Neuronal stem cell (in vitro differentiated cells): ENCODE results near the gene JAKMIP2.

ENCODE experiments used
- DNase-seq: peaks from one replicate; pipeline ENCODE4 v3.0.0-alpha.2; 2013; ENCODE audit warnings: low spot score
- H2AFZ ChIP-seq: one replicate; pipeline ENCODE4 v1.6.1; 2013; ENCODE audit warnings: mild to moderate bottlenecking, low read length, inconsistent platforms
- H2AK5ac ChIP-seq: 2 replicates; pipeline ENCODE4 v1.6.1; 2013; ENCODE audit warnings: low read depth, mild to moderate bottlenecking, inconsistent platforms, low read length, moderate library complexity, mixed read lengths
- H2BK120ac ChIP-seq: 2 replicates; pipeline ENCODE4 v1.6.1; 2013; ENCODE audit warnings: low read depth, mild to moderate bottlenecking, inconsistent platforms, low read length, moderate library complexity, mixed read lengths
- H2BK12ac ChIP-seq: one replicate; pipeline ENCODE4 v1.6.1; 2013; ENCODE audit warnings: low read length, inconsistent platforms
- H2BK15ac ChIP-seq: 2 replicates; pipeline ENCODE4 v1.6.1; 2013; ENCODE audit warnings: mild to moderate bottlenecking, low read length, inconsistent platforms, mixed read lengths
- H2BK5ac ChIP-seq: one replicate; pipeline ENCODE4 v1.6.1; 2013; ENCODE audit warnings: inconsistent platforms, mild to moderate bottlenecking, low read length, moderate library complexity
- H3K14ac ChIP-seq: one replicate; pipeline ENCODE4 v1.6.1; 2013; ENCODE audit warnings: low read length, inconsistent platforms
- H3K18ac ChIP-seq: 2 replicates; pipeline ENCODE4 v1.6.1; 2013; ENCODE audit warnings: low read length, inconsistent platforms
- H3K23ac ChIP-seq: 2 replicates; pipeline ENCODE4 v1.6.1; 2013; ENCODE audit warnings: low read depth, mild to moderate bottlenecking, mixed read lengths, low read length, inconsistent platforms; ENCODE audit not compliant: poor library complexity
- H3K27ac ChIP-seq: replicated peaks from 3 replicates; pipeline ENCODE4 v1.5.1; 2013; ENCODE audit warnings: low read length, inconsistent platforms
- H3K27me3 ChIP-seq, 3 experiments: 2 replicates each; pipeline ENCODE4 v1.6.1; 2013; ENCODE audit warnings: low read length in 3 of 3, mild to moderate bottlenecking in 2 of 3, inconsistent platforms in 1 of 3, low read depth in 1 of 3, mixed read lengths in 1 of 3, moderate library complexity in 1 of 3; ENCODE audit not compliant: control insufficient read depth in 3 of 3, insufficient read depth in 3 of 3
- H3K36me3 ChIP-seq, 2 donors: replicated peaks in 1 of 2; 2 replicates each; pipeline ENCODE4 v1.6.1; 2013; ENCODE audit warnings: low read length in 2 of 2; ENCODE audit not compliant: control insufficient read depth in 2 of 2, insufficient read depth in 2 of 2
- H3K4ac ChIP-seq: 2 replicates; pipeline ENCODE4 v1.6.1; 2013; ENCODE audit warnings: inconsistent platforms, mild to moderate bottlenecking, low read length, moderate library complexity
- H3K4me1 ChIP-seq, 2 donors: 1 replicate in 1 of 2; 2 replicates in 1 of 2; pipeline ENCODE4 v1.6.1; 2013; ENCODE audit warnings: low read length in 2 of 2, low read depth in 1 of 2; ENCODE audit not compliant: control insufficient read depth in 2 of 2, insufficient read depth in 1 of 2
- H3K4me2 ChIP-seq: one replicate; pipeline ENCODE4 v1.6.1; 2013; ENCODE audit warnings: mild to moderate bottlenecking, low read length, inconsistent platforms; ENCODE audit not compliant: insufficient read depth, poor library complexity, severe bottlenecking
- H3K4me3 ChIP-seq, 2 donors: 2 replicates each; pipeline ENCODE4 v1.5.1; 2013; ENCODE audit warnings: low read length in 2 of 2, mild to moderate bottlenecking in 2 of 2, inconsistent platforms in 1 of 2, moderate library complexity in 1 of 2
- H3K79me1 ChIP-seq: one replicate; pipeline ENCODE4 v1.6.1; 2013; ENCODE audit warnings: low read depth, mild to moderate bottlenecking, inconsistent platforms, low read length, moderate library complexity
- H3K9ac ChIP-seq: one replicate; pipeline ENCODE4 v1.6.1; 2013; ENCODE audit warnings: mild to moderate bottlenecking, low read depth, low read length, inconsistent platforms; ENCODE audit not compliant: poor library complexity
- H3K9me3 ChIP-seq, 2 donors: replicated peaks in 1 of 2; 2 replicates each; pipeline versions ENCODE3 to v1.6.1; 2013; ENCODE audit warnings: low read length in 2 of 2, mild to moderate bottlenecking in 2 of 2, inconsistent platforms in 1 of 2, low read depth in 1 of 2, mixed read lengths in 1 of 2, moderate library complexity in 1 of 2; ENCODE audit not compliant: control insufficient read depth in 2 of 2, insufficient read depth in 1 of 2
- H4K8ac ChIP-seq: one replicate; pipeline ENCODE4 v1.6.1; 2013; ENCODE audit warnings: low read depth, mild to moderate bottlenecking, inconsistent platforms, low read length, moderate library complexity
- H4K91ac ChIP-seq: one replicate; pipeline ENCODE4 v1.6.1; 2013; ENCODE audit warnings: low read length, low read depth, mild to moderate bottlenecking, inconsistent platforms; ENCODE audit not compliant: poor library complexity
- WGBS, 2 donors: extraction: QIAGEN DNeasy Blood & Tissue Kit; methylation state at CpG; one replicate each; pipeline ENCODE4 v1.1.7; 2013; ENCODE audit warnings: missing lambda C conversion rate in 2 of 2, mixed read lengths in 1 of 2; ENCODE audit not compliant: insufficient read length in 2 of 2, insufficient replicate concordance in 1 of 2; ENCODE audit errors: extremely low coverage in 2 of 2; 5-methylcytosine and 5-hydroxymethylcytosine counted together

The JAKMIP2 gene

DNA sequence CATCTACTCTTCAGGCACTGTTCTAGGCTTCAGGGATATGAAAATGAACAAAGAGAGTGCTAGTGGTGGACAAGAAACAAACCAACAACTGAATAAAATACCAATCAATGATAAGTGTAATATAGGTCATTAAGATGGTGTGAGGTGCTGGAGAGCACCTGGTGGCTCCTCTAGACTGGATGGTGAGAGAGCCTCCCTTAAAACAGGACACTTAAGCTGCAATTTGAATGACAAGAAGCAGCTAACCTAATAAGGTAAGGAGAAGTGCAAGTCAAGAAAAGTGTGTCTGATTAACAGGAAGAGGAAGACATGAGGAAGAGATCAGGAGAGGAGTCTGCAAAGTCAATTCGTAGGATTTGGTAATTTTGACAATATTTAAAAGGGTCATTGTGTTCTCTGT, 23.1 kb downstream of the JAKMIP2 start:
- no peak overlapping the region for H3K18ac ChIP-seq
- WGBS, 2 donors: no CpG with 5 or more reads among the region's 1 CpG
- no peak overlapping the region for H2BK120ac ChIP-seq

GRCh38 chr5:147756566-147756965, 26.0 kb downstream of the JAKMIP2 start:
- Histone ChIP-seq H3K23ac (no peak overlapping the region), H4K91ac (no peak overlapping the region), H3K36me3 (no peaks in the 10 kb centered on the region), H3K27ac (no peak overlapping the region), H2BK5ac (no peak overlapping the region), H3K4ac (no peak overlapping the region), H3K18ac (no peak overlapping the region), H3K4me2 (no peak overlapping the region), H3K4me1 (peaks cover 6 to 11% of the 10 kb centered on the region in 2 donors), H2AFZ (no peak overlapping the region), H3K79me1 (no peaks in the 10 kb centered on the region), H2BK120ac (no peak overlapping the region), H3K27me3 (no peaks in the 10 kb centered on the region), H2BK15ac (no peak overlapping the region), H3K14ac (no peak overlapping the region), H3K9ac (no peak overlapping the region), H2BK12ac (no peak overlapping the region), H3K9me3 (no peaks in the 10 kb centered on the region), H2AK5ac (no peak overlapping the region), H3K4me3 (no peak overlapping the region), H4K8ac (no peak overlapping the region)
- no peak for DNase-seq

More for the DNA sequence above, 23.1 kb downstream of the JAKMIP2 start:
- Histone ChIP-seq H3K4ac (no peak overlapping the region), H4K91ac (no peak overlapping the region), H3K9ac (no peak overlapping the region), H2AFZ (no peak overlapping the region), H3K79me1 (no peaks in the 10 kb centered on the region), H3K9me3 (no peaks in the 10 kb centered on the region), H3K4me1 (peaks cover 2 to 15% of the 10 kb centered on the region in 2 donors), H2AK5ac (no peak overlapping the region), H2BK5ac (no peak overlapping the region), H3K36me3 (no peaks in the 10 kb centered on the region), H3K4me3 (no peak overlapping the region), H3K4me2 (no peak overlapping the region), H4K8ac (no peak overlapping the region), H3K14ac (no peak overlapping the region), H3K23ac (no peak overlapping the region), H3K27me3 (no peaks in the 10 kb centered on the region), H2BK12ac (no peak overlapping the region), H3K27ac (no peak overlapping the region), H2BK15ac (no peak overlapping the region)
- no peak for DNase-seq

DNA sequence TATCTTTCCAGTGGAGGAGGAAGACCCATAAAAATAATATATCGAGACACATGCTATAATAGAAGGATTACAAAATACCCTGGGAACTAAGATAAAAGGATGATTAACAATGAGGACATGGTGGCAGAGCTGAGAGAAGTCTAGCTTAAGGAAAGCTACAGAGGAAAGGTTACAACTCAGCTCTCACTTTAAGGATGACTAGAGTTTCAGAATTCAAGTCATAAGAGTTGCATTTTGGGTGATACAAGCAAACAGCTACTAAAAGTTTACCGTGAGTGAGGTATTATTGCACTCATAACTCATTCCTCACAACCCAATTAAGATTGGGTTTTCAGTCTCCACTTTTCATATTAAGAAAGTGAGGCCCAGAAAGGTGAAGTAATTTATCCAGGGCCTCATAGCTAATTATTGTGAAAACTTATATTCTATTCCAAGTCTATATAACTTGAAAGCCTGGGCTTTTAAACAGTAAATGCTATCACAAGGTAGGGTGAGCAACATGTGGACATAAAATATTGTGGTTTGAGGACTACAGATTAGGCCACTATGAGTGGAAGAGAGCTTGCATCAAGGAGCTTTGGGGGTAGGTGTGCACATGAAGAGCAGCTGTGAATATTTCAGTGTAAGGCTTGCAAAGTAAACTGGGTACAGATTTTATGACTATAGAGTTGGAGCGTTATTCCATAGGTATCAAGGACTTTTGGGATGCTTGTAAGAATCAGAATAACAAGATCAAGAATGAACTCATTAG, 28.0 kb downstream of the JAKMIP2 start:
- H3K9ac ChIP-seq: no peak overlapping the region
- no peak overlapping the region for H2BK120ac ChIP-seq
- no peak overlapping the region for H3K4ac ChIP-seq
- no peak overlapping the region for H2AK5ac ChIP-seq
- H2BK15ac ChIP-seq: no peak overlapping the region
- H2AFZ ChIP-seq: no peak overlapping the region
- no peaks in the 10 kb centered on the region for H3K27me3 ChIP-seq
- H4K91ac ChIP-seq: no peak overlapping the region
- no peak overlapping the region for H3K18ac ChIP-seq
- no peak for DNase-seq
- no CpG with 5 or more reads among the region's 3 CpGs for WGBS, 2 donors
- no peak overlapping the region for H2BK5ac ChIP-seq
- H3K14ac ChIP-seq: no peak overlapping the region
- H3K23ac ChIP-seq: no peak overlapping the region
- H3K27ac ChIP-seq: no peak overlapping the region
- no peak overlapping the region for H3K4me3 ChIP-seq
- no peak overlapping the region for H2BK12ac ChIP-seq
- no peaks in the 10 kb centered on the region for H3K9me3 ChIP-seq
- no peaks in the 10 kb centered on the region for H3K36me3 ChIP-seq
- no peak overlapping the region for H4K8ac ChIP-seq
- H3K4me2 ChIP-seq: no peak overlapping the region
- peaks cover 9 to 17% of the 10 kb centered on the region in 2 donors for H3K4me1 ChIP-seq
- no peaks in the 10 kb centered on the region for H3K79me1 ChIP-seq

- H2AK5ac ChIP-seq: no peak overlapping the region
- H2AFZ ChIP-seq: no peak overlapping the region
- H3K36me3 ChIP-seq: no peaks in the 10 kb centered on the region
- H3K23ac ChIP-seq: no peak overlapping the region
- H3K9me3 ChIP-seq: no peaks in the 10 kb centered on the region
- no peak overlapping the region for H3K9ac ChIP-seq
- no peak overlapping the region for H3K18ac ChIP-seq
- H2BK5ac ChIP-seq: no peak overlapping the region
- no peak for DNase-seq
- no peak overlapping the region for H3K14ac ChIP-seq
- WGBS, 2 donors: no CpG with 5 or more reads among the region's 1 CpG
- H4K8ac ChIP-seq: no peak overlapping the region
- H3K27ac ChIP-seq: no peak overlapping the region
- no peak overlapping the region for H3K4me3 ChIP-seq
- no peak overlapping the region for H3K4ac ChIP-seq
- no peak overlapping the region for H2BK120ac ChIP-seq
- H3K4me2 ChIP-seq: no peak overlapping the region
- peaks cover 9 to 17% of the 10 kb centered on the region in 2 donors for H3K4me1 ChIP-seq
- no peak overlapping the region for H2BK12ac ChIP-seq
- H3K27me3 ChIP-seq: no peaks in the 10 kb centered on the region
- no peak overlapping the region for H2BK15ac ChIP-seq
- no peaks in the 10 kb centered on the region for H3K79me1 ChIP-seq
- no peak overlapping the region for H4K91ac ChIP-seq
These were observed 28.8 kb downstream of the JAKMIP2 start for GRCh38 chr5:147753765-147754164.
